MM.1S (cell line): ENCODE data around the gene CCDC148.

Experiments
- EZH2 ChIP-seq: fragments of 300-600 bp; sonication (generic); optimal IDR thresholded peaks from 2 replicates; pipeline ENCODE3; 2017; ENCODE audit warnings: low read depth, mild to moderate bottlenecking, antibody characterized with exemption, low read length, mixed read lengths
- EZH2phosphoT487 ChIP-seq: fragments of 300-600 bp; sonication (generic); IDR thresholded peaks from 2 replicates; pipeline ENCODE4 v1.6.1; 2018; ENCODE audit warnings: antibody characterized with exemption, low read length
- TF ChIP-seq, protein P1 (sequence below): fragments of 300-600 bp; sonication (generic); IDR thresholded peaks from 2 replicates; pipeline ENCODE4 v1.5.1; 2016; ENCODE audit warnings: antibody characterized with exemption, low read length, mixed read lengths

- TF ChIP-seq EZH2 (no peak), EZH2phosphoT487 (no peak)
- TF ChIP-seq, protein P1, sequence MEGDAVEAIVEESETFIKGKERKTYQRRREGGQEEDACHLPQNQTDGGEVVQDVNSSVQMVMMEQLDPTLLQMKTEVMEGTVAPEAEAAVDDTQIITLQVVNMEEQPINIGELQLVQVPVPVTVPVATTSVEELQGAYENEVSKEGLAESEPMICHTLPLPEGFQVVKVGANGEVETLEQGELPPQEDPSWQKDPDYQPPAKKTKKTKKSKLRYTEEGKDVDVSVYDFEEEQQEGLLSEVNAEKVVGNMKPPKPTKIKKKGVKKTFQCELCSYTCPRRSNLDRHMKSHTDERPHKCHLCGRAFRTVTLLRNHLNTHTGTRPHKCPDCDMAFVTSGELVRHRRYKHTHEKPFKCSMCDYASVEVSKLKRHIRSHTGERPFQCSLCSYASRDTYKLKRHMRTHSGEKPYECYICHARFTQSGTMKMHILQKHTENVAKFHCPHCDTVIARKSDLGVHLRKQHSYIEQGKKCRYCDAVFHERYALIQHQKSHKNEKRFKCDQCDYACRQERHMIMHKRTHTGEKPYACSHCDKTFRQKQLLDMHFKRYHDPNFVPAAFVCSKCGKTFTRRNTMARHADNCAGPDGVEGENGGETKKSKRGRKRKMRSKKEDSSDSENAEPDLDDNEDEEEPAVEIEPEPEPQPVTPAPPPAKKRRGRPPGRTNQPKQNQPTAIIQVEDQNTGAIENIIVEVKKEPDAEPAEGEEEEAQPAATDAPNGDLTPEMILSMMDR, result no peak
Measured at GRCh38 chr2:158499383-158499782, 42.8 kb upstream of the CCDC148 start.
